GM21786 (cell line): Measurements from ENCODE around the gene TMEM168.
"Not testable (repeated sequence)": the region's sequence is repeated elsewhere in the genome, so short reads cannot be mapped to it uniquely, and the experiment has no call there.

Source experiments
- ATAC-seq: cut with Tn5 transposase; IDR thresholded peaks from one replicate; pipeline ENCODE4 v1.9.1; 2021; ENCODE audit not compliant: unreplicated experiment

TMEM168 gene

DNA sequence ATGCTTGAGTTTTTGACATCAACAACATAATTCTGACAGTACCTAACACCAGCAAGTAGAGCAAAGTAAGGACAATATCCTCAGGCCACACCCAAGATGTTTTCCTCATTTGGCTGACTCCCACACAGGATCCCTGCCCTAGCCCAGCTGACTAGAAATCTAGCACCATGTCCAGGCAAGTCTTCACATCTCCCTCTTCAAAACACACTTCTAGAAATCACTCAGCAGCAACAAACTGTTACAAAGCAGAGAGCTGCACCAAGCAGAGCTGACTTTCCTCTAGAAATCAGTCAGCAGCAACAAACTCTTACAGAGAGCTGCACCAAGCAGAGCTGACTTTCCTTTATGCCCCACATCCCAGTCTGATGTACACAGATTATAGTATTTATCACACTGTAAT, 7.7 kb downstream of the TMEM168 start:
- peak; percentile 93 for ATAC-seq

DNA sequence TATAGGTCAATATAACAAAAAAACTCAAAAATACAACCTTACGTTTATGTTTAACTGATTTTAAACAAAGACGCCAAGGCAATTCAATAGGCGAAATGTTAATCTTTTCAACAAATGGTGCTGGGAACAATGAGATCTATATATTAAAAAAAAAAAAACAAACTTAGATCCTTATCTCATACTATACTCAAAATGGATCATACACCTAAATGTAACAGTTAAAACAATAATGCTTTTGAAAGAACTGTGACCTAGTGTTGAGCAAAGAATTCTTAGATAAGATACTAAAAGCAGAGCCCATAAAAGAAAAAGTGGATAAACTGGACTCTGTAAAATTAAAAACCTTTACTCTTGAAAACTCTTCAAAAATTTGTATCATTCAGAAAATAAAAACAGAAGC, 8.6 kb downstream of the TMEM168 start:
- ATAC-seq: no peak

DNA sequence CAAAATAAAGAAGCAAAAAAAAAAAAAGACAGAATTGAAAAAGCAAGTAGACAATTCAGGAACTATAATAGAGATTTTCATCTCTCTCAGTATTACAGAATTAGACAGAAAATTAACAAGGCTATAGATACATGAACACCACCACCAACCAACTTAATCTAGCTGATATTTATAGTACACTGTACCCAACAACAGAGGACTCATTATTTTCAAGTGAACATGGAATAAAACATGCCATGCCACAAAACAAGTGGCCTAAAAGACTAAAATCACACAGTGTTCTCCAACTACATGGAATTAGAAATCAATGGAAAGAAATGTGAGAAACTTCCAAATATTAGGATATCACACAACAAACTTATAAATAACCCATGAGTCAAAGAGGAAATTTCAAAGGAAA, 9.1 kb downstream of the TMEM168 start:
- ATAC-seq: no peak

DNA sequence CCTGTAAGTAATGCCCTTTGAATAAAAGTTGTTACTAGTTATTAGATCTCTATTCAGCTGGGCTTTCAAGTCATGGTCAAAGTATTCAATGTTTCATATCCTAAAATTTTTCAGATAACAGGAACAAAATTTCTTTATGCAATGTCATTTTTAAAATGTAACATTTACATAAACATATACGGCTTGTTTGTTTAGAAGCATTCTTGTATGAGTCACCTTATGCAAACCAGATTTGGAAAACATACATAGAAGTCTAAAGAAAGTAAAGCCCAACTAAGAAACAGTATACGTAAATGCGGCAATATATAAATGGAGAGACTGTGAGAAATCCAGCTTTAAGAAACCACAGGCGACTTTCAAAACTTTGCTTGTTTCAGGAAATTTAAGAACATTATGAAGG, 10.5 kb downstream of the TMEM168 start:
- ATAC-seq: no peak

DNA sequence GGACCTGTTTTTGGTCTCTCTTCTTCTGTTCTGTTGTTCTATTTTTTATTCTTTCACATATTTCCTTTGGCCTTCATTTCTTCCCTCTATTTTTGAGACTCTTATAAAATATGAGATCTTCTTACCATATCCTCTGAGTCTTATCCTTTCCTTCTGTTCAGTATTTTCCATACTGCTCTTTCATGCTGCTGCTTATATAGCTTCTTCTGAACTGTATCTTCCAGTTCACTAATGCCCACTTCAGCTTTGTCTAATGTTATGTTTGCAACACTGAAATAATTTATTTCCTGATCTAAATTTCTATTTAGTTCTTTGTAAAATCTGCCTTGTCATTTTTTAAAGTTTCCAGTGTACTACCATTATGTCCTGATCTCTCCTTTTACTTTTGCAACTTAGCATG, 12.8 kb downstream of the TMEM168 start:
- no peak for ATAC-seq

DNA sequence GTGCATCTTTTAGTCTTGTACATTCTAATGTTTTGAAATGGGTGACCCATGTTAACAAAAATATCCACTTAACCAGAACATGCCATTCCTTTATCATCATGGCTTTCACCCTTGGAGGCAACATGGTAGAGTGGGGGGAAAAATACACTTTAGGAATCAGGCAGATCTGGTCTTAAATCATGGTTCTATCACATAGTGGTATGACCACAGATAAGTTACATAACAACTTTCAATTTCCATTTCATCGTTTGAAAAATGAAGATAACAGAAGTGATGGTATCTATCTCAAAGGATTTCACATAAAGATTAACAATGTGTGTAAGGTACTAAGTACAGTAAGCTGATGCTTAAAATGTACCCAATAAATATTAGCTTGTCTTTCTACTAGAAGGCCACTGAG, 19.0 kb downstream of the TMEM168 start:
- ATAC-seq: no peak

DNA sequence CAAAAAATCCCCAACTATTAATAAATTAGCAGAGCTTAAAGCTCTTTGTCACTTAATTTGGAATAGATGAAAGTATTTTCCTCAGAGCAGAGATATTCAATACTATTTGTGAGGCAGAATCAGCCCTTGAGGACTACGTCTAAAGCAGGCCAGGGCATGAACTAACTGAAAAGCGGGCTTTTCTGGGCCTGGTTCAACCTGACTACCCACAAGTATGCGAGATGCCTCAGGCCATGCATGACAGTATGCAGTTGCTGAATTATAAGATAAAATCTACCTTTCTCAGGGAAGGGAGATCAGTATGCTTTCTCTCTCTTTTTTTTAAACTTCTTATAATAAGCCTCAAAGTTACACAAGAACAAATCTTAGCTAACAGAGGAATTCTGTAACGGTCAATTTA, 20.1 kb downstream of the TMEM168 start:
- ATAC-seq: no peak

DNA sequence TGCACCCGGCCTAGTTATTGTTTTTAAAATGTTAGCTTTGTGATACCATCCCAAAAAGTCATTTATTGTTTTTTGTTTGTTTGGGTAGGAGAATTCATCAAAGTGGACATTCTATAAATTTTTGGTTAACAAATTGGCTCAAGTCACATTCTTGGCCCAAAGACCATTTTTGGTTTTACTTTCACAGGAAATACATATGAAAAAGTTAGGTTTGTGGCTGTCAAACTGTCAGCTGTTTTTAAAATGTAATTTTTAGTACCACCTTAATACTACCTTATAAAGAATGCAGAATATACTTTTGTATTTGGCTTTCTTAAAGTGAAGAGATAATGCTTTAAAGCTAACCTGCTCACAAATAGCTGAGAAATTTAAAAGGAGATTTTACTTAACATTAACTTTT, 25.1 kb downstream of the TMEM168 start:
- no peak for ATAC-seq

DNA sequence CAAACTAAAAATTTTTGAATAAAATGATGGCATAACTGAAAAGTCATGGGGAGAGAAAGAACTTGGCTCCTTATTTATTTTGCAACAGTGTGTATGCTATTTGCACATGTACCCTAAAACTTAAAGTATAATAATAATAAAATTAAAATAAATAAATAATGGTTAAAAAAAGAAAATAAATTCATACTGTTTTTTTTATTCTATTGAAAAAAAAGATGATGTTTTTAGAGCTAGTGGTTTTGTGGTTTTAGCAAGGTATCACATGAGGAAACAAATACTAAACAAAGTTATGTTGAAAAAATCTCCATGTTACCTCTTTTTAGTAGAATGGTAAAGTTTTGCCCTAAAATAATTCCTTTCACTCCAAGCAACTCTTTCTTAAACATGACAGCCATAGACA, 26.2 kb downstream of the TMEM168 start:
- no peak for ATAC-seq

DNA sequence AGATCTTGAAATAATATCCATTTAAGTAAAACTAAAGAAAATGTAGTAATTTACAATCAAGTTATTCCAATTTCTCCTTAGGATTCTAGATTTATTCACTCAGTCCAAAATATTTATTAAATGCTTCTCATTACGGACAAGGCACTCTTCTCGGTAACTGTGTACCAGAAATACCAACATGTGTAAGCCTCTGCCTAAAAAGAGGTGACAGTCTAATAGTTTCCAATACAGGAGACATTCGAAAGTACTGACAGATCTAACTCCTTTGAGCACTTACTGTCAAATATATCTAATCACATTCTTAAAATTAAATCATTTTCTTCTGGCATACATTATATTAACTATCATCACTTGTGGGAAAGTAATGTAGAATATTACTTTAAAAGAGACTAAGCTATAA, 26.9 kb downstream of the TMEM168 start:
- ATAC-seq: no peak

DNA sequence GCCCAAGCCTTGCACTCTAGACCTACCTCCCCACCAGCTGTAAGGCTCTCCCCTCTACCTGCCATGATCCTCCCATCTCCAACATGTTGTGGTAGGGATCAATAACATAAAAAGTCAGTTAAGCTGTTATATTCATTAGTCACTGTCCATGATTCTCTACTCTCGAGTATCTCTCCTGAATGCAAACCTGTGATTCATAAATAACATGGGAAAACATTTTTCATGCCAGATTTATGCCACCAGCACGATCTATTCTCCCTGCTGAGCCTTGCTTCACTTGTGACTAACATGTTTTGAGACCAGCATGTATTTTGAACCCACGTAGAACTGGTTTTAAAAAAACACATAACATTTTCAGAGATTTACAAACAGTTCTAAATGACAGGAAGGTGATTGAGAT, 30.3 kb downstream of the TMEM168 start:
- ATAC-seq: no peak

DNA sequence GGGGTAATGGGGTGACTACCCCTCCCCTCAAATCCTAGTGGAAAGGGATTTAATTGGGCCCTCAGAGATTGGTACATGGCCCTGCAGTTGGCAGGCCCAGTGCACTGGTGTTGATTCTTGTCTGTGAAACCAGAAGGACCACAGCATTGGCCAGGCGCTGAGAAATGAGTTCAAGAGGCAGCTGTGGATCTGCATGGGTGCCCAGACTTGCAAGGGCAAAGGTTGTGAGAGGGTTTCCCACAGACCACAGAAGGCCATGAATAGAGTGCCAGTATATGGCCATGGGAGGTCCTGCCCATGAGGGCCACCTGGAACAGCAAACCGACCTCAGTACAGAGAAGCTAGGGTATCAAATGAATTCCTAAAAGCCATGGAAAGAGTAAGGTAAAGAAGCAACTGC, 32.9 kb downstream of the TMEM168 start:
- peak; percentile 81 for ATAC-seq

DNA sequence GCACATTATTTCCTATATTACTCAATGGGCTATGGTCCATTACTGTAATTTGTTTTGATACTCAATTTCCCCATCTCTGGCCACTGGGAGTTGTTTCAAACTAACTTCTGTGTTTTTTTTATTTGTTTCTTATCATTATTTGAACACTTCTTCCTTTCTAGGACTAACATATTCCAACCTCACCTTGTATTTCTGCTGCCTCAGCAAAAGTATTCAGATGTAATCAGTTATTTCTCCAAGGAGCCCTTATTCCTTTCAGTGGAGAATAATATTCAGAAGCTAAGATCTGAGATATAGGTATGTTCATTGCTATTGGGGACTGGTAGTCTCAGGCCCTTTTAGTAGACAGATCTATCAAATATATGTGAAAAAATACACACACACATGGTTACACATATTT, 36.9 kb downstream of the TMEM168 start:
- ATAC-seq: no peak

DNA sequence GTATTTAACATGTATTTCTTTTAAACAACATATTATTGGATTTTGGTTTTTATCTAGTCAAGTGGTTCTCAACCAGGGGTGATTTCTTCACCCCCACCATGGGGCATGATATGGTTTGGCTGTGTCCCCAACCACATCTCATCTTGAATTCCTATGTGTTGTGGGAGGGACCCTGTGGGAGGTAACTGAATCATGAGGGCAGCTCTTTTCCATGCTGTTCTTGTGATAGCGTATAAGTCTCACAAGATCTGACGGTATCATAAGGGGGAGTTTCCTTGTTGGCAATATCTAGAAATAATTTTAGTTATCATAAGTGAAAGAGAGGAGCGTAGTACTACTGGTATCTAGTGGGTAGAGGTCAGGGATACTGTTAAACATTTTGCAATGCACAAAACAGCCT, 37.6 kb downstream of the TMEM168 start:
- no peak for ATAC-seq

DNA sequence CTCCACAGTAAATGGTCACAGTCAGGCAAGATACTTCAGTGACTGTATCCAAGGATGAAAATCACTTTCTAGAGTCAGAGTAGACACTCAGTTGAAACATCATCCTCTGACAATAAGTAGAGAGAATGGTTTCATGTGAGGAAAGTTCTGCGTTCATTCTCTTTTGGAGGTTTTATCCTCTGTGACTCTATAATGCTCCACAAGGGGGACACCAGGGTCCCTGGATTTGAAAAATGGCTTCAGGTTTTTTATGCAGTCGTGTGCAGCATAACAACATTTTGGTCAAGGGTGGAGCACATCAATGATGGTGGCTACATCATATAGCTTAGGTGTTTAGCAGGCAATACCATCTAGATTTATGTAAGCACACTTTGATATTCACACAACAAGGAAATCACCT, 40.4 kb downstream of the TMEM168 start:
- ATAC-seq: no peak

DNA sequence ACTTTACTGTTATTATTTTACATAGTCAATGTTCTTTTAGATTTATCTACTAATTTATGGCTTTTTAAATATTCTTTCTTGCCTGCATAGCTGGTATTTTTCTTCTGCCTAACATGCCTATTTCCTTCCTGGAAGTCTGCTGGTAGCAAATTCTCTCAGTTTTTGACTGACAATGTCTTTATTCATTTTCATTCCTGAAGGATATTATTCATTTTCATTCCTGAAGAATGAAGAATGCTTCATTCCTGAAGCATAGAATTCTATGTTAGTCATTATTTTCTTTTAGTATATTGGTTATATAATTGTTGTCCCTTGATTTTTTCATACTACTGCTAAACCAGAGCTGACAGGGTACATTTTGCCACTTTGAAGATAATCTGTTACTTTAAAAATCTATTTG, 41.8 kb downstream of the TMEM168 start:
- ATAC-seq: no peak

DNA sequence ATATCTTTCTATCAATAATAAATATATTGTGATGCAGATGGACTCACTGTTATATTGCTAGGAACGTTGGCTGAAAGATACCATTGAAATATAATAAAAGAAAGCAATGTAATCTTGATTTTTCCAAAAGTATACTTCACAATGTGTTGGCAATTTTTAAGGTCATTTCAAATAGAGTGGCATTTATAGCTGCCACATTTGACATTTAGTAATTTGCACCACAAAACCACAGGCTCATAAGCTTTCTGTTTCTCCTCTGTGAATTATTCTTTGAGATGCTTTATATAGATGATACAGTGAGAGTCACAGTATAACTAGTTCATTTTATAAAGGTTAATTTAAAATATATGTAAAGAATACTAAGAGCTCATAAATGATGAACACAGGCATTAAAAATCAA, 44.6 kb downstream of the TMEM168 start:
- ATAC-seq: no peak

DNA sequence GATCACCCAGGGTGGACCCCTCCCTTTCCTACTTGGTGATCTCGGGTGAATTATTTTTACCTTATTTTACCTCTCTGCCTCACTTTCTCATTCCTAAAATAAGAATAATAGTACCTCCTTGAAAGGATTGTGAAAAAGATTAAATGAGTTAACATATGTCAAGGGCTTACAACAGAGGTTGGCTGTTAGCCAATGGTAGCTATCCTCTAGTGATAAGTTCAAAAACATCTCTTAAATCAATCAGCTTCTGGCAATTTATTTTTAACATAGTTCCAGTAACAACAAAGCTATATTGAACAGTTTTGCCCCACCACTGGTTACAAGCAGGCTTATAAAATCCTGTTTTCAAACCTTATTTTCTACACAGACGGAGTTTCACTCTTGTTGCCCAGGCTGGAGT, 45.4 kb downstream of the TMEM168 start:
- ATAC-seq: no peak

DNA sequence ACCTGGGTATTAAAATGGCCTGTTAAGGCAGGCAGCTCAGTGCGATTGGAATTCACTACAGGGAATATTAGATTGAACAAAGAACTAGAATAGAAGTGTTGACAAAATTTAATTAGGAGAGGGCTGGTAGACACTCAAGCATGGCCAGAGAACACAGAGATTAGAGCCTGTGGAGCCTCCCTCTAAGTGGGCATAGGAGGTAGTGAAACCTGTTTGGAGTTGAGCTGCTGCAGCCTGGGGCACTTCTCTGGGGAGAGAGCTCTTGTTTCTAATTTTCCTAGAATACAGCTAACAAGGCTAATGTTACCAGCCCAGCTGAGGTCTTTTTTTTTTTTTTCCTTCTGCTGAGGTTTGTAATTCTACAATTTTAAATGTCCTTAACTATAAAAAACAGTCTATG, 46.4 kb downstream of the TMEM168 start:
- ATAC-seq: no peak

DNA sequence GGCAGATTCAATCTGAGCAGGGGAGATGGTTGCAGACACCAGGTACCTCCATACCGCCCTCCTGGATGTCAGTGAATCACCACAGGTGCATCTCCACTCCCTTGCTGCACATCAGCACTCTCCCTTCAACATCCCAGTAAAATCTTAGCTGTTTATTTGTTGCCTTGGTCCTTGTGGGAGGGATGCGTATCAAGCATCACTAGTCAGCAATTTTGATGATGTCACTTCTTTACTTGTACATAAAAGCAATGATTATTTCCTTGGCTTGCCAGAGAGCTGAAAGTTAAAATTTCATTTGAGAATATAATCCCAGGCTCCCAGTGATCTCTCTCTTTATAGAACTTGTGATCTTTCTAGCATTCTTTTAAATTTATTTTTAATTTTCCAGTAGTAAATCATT, 49.5 kb downstream of the TMEM168 start:
- no peak for ATAC-seq

DNA sequence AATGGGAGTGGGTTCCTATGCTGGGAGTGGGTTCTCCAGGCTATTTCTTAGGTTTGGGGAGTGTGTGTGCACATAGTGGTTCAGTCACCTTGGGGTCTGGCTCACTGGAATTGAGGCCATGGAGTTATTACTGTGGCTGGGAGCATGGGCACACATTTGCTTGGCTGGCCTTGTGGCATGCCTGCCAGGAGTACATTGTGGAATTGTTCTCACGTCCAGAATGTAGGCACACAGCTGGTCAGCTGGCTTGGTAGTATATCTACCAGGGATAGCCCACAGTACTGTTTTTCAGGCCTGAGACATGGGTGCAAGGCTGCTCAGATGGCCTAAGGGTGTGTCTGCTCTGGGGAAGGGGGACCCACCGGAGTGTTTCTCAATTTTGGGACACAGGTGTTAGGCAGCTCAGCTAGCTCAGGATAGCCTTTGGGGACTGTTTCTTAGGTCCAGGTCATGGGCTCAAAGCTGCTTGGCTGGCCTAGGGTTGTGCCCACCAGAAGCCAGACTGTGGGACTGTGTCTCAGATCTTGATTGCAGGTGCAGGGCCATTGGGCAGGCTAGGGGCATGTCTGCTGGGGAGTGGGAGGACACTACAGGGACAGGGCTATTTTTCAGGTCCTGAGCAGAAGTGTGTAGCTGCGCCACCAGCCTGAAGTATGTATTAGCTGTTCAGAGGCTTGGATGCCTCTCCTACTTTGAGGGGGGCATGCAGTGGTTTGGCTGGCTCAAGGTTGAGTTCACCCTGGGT, 50.6 kb downstream of the TMEM168 start:
- ATAC-seq: no peak

DNA sequence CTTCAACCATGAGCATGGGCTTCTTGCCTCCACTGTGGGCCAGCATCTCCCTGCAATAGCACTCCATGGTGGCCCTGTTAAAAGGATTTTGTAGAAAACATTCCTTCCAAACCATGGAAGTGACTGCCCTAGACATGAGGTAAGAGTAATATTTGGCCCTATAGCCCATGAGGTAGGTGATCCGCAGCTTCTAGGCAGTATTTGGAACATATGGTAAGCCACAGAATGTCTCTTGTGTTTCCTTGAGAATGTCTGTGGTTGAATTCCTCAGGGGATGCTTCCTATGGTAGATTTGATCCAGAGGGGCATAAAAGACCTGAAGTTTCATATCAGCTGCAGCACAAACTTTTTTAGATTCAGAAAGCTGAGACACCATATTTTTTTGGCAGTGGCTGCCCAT, 54.9 kb downstream of the TMEM168 start:
- no peak for ATAC-seq

DNA sequence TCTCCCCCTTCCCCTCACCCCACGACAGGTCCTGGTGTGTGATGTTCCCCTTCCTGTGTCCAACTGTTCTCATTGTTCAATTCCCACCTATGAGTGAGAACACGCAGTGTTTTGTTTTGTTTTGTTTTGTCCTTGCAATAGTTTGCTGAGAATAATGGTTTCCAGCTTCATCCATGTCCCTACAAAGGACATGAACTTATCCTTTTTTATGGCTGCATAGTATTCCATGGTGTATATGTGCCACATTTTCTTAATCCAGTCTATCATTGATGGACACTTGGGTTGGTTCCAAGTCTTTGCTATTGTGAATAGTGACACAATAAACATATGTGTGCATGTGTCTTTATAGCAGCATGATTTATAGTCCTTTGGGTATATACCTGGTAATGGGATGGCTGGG, 58.9 kb downstream of the TMEM168 start:
- not testable (repeated sequence) for ATAC-seq

DNA sequence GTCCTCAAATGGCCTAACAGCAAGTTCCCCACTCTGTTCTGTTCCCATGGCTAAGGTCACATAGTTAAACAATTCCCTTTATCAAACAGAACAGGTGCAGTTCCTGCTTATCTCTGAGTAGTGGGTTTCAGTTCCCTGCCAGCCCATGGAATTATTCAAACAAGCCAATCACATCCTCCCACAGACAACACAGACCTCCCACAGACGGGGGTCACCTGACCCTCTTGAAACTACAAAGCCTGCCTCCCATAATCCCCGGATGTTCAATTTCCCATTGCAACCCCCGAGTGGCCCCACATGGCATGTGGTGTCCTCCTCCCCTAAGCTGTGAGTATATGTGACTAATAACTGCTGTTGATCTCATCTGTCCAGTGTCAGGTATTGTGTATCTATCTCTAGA, 64.1 kb downstream of the TMEM168 start:
- no peak for ATAC-seq
